Measurements from ENCODE around the gene WNT8B.

WNT8B gene

GRCh38 chr10:100438674-100439315 is 24.0 kb upstream of the WNT8B start:
- H3K27ac ChIP-seq, result no peak overlapping the region

GRCh38 chr10:100442548-100442947 is 20.3 kb upstream of the WNT8B start:
- TF ChIP-seq, protein P1, sequence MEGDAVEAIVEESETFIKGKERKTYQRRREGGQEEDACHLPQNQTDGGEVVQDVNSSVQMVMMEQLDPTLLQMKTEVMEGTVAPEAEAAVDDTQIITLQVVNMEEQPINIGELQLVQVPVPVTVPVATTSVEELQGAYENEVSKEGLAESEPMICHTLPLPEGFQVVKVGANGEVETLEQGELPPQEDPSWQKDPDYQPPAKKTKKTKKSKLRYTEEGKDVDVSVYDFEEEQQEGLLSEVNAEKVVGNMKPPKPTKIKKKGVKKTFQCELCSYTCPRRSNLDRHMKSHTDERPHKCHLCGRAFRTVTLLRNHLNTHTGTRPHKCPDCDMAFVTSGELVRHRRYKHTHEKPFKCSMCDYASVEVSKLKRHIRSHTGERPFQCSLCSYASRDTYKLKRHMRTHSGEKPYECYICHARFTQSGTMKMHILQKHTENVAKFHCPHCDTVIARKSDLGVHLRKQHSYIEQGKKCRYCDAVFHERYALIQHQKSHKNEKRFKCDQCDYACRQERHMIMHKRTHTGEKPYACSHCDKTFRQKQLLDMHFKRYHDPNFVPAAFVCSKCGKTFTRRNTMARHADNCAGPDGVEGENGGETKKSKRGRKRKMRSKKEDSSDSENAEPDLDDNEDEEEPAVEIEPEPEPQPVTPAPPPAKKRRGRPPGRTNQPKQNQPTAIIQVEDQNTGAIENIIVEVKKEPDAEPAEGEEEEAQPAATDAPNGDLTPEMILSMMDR (conservative IDR thresholded peaks at IDR 0.05), result no peak
- no peak for TF ChIP-seq ZFX (IDR thresholded peaks at IDR 0.05)
- peak overlapping the region; percentile 65 for H3K27ac ChIP-seq

More at GRCh38 chr10:100438674-100439315, 24.0 kb upstream of the WNT8B start:
- TF ChIP-seq, protein P1 (conservative IDR thresholded peaks at IDR 0.05), result no peak
- no peak for TF ChIP-seq ZFX (IDR thresholded peaks at IDR 0.05)

- no peak overlapping the region for H3K27ac ChIP-seq
- no peak for TF ChIP-seq ZFX (IDR thresholded peaks at IDR 0.05)
Measured at GRCh38 chr10:100446130-100446761, 16.6 kb upstream of the WNT8B start.

- TF ChIP-seq ZFX (IDR thresholded peaks at IDR 0.05), result no peak
- TF ChIP-seq, protein P1 (conservative IDR thresholded peaks at IDR 0.05), result no peak
- no peak overlapping the region for H3K27ac ChIP-seq
Measured at GRCh38 chr10:100447663-100448062, 15.1 kb upstream of the WNT8B start.

DNA sequence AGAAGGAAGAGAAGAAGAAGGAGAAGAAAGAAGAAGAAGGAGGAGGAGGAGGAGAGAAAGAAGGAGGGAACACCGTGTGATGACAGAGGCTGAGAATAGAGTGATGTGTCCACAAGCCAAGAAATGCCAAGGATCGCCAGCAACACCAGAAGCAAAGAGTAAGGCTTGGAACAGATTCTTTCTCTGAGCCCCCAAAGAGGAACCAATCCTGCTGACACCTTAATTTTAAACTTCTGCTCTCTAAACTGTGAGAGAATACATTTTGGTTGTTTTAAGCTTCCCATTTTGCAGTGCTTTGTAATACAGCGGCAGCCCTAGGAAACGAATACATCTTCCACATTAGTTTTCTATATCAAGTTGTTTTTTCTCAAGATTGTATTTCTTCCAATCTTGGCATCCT is 13.9 kb upstream of the WNT8B start:
- TF ChIP-seq, protein P1 (conservative IDR thresholded peaks at IDR 0.05), result no peak
- TF ChIP-seq ZFX (IDR thresholded peaks at IDR 0.05), result no peak
- no peak overlapping the region for H3K27ac ChIP-seq

GRCh38 chr10:100468322-100468721 is 5.5 kb downstream of the WNT8B start:
- no peak for TF ChIP-seq ZFX (IDR thresholded peaks at IDR 0.05)
- TF ChIP-seq, protein P1 (conservative IDR thresholded peaks at IDR 0.05), result no peak
- H3K27ac ChIP-seq, result no peak overlapping the region

DNA sequence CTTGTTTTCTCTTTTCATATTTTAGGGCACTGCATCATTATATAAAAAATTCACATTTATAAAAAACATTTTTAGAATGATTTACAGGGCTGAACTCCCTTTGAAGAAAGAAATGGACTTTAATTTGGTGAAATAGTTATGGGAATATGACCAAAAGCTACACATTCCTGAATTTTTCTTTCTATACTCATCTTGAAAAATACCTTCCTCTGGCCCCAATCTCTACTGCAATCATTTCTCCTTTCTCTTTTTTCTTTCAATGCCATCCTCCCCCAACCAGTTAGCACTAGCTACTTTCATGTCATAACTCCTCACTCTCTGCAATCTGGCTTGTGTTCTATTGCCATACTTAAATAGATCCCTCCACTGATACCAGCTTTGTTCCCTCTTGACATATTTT is 6.2 kb downstream of the WNT8B start:
- no peak for TF ChIP-seq ZFX (IDR thresholded peaks at IDR 0.05)
- TF ChIP-seq, protein P1 (conservative IDR thresholded peaks at IDR 0.05), result no peak
- no peak overlapping the region for H3K27ac ChIP-seq

DNA sequence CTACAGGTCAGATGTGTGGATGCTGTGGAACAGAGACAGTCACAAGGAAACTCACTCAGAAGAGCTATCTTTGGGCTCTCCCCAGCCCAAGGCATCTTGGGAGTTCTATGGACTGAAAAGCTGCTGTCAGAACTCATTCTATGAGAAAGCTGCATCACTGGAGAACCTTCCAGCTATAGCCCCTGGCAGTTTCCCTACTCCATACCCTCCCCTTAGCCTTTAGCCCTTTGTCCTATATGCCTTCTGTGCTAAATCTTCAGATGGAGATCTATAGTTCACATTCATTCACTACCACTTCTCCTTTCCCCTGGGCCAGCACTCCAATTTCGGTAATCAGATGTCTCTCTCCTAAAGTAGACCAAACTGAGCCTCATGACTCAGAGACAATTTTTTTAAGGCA is 6.9 kb downstream of the WNT8B start:
- no peak overlapping the region for H3K27ac ChIP-seq
- TF ChIP-seq, protein P1 (conservative IDR thresholded peaks at IDR 0.05), result no peak
- TF ChIP-seq ZFX (IDR thresholded peaks at IDR 0.05), result no peak

Data from C4-2B (cell line).